Measurements from ENCODE around the gene ATP8B4.

Gene ATP8B4

DNA sequence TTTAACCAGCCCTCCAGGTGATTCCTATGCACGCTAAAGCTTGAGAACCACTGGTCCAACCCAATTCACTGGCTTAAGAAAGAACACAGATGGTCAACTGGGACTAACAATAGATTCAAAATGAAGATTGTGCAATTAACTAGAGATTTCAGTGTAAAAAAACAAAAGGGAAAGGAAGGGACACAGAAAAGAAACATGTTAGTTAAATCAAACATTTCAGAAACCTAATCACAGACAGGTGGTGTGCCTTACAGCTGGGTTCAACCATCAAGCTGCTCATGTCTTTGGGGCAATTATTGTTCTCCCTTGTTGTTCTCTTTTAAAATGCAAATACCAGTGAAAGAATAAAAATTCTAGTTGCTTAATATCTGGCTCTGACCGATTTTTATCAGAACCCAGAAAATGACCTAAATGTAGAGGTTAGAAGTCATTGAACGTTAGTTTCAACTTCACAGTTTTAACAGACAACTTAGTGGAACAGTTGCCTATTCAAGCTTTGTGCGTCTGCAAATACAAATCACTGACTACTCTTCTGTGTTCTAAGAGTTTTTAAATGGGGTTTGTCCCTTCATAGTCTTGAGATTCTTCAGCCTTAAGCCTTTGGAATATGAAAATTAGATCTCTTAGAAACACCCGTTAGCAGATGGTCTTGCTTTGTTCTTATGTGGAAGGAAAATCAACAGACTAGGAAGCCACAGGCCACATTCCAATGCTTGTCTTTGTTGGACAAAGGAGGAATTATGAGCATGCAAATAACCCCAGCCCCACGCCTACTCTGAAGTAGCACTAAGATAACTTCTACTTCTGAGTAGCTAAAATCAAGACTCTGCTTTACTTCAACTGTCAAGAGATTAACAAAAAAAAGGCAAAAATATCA is 223.4 kb downstream of the ATP8B4 start:
- H4K20me1 ChIP-seq (ENCODE audit: insufficient read depth), result no peaks in the 10 kb centered on the region
- H3K27ac ChIP-seq, result no peak overlapping the region
- TF ChIP-seq, protein P1, sequence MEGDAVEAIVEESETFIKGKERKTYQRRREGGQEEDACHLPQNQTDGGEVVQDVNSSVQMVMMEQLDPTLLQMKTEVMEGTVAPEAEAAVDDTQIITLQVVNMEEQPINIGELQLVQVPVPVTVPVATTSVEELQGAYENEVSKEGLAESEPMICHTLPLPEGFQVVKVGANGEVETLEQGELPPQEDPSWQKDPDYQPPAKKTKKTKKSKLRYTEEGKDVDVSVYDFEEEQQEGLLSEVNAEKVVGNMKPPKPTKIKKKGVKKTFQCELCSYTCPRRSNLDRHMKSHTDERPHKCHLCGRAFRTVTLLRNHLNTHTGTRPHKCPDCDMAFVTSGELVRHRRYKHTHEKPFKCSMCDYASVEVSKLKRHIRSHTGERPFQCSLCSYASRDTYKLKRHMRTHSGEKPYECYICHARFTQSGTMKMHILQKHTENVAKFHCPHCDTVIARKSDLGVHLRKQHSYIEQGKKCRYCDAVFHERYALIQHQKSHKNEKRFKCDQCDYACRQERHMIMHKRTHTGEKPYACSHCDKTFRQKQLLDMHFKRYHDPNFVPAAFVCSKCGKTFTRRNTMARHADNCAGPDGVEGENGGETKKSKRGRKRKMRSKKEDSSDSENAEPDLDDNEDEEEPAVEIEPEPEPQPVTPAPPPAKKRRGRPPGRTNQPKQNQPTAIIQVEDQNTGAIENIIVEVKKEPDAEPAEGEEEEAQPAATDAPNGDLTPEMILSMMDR (conservative IDR thresholded peaks at IDR 0.05; ENCODE audit: low read depth, low read length), result no peak
- no peaks in the 10 kb centered on the region for H3K36me3 ChIP-seq (ENCODE audit: insufficient read depth)
- H3K79me2 ChIP-seq (ENCODE audit: insufficient read depth, low read depth), result no peaks in the 10 kb centered on the region
- H3K27me3 ChIP-seq (ENCODE audit: insufficient read depth, low read depth), result no peaks in the 10 kb centered on the region
- H3K4me3 ChIP-seq (IDR thresholded peaks at IDR 0.05; ENCODE audit: insufficient read depth, low read depth, low read length), result no peak overlapping the region
- no peak overlapping the region for H3K9ac ChIP-seq
- no peak overlapping the region for H2AFZ ChIP-seq (ENCODE audit: low read depth)
- H3K4me2 ChIP-seq, result no peak overlapping the region
- no peaks in the 10 kb centered on the region for H3K4me1 ChIP-seq (ENCODE audit: low read depth, poor library complexity, severe bottlenecking)

DNA sequence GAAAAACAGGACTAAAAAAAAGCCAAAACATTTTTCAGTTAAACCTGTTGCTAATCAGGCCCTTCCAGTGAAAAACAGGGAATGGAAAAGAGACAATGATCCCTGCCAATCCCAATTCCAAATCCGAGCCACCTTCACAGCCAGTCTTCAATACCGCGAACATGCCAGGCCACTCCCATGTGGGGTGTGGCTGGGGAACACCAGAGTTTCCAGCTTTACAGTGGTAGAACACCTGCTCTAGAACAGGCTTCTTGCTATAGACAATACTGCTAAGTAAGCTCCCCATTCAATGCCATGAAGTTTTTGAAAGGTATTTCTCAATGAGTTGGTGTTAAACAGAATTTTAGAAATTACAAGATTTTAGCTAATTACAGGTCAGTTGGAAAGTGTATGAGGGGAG is 228.3 kb downstream of the ATP8B4 start:
- no peak overlapping the region for H2AFZ ChIP-seq (ENCODE audit: low read depth)
- H3K4me1 ChIP-seq (ENCODE audit: low read depth, poor library complexity, severe bottlenecking), result no peaks in the 10 kb centered on the region
- H3K27ac ChIP-seq, result no peak overlapping the region
- no peak overlapping the region for H3K4me2 ChIP-seq
- no peaks in the 10 kb centered on the region for H3K79me2 ChIP-seq (ENCODE audit: insufficient read depth, low read depth)
- TF ChIP-seq, protein P1 (conservative IDR thresholded peaks at IDR 0.05; ENCODE audit: low read depth, low read length), result no peak
- H4K20me1 ChIP-seq (ENCODE audit: insufficient read depth), result no peaks in the 10 kb centered on the region
- H3K27me3 ChIP-seq (ENCODE audit: insufficient read depth, low read depth), result no peaks in the 10 kb centered on the region
- no peak overlapping the region for H3K9ac ChIP-seq
- H3K36me3 ChIP-seq (ENCODE audit: insufficient read depth), result no peaks in the 10 kb centered on the region
- no peak overlapping the region for H3K4me3 ChIP-seq (IDR thresholded peaks at IDR 0.05; ENCODE audit: insufficient read depth, low read depth, low read length)

DNA sequence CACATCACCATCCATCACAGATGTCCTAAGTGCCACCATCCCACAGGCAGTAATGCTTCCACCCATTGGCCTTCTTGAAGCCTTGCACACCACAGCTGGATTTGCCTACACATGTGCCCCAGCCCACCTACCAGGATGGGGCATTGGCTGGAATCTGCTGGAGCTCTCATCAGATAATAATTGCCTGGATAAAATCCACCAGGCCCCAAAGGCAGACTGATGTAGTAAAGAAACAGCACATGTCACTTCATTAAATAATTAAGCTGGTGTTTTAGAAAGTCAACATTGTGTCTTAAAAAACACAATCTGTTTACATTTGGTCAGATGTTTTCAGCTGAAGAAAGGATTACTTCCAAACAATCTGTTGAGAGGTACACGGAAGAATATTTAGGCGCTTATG is 229.5 kb downstream of the ATP8B4 start:
- Histone ChIP-seq H3K27me3 (ENCODE audit: insufficient read depth, low read depth) (no peaks in the 10 kb centered on the region), H3K4me3 (IDR thresholded peaks at IDR 0.05; ENCODE audit: insufficient read depth, low read depth, low read length) (no peak overlapping the region), H3K4me1 (ENCODE audit: low read depth, poor library complexity, severe bottlenecking) (no peaks in the 10 kb centered on the region), H3K9ac (no peak overlapping the region), H3K4me2 (no peak overlapping the region), H3K79me2 (ENCODE audit: insufficient read depth, low read depth) (no peaks in the 10 kb centered on the region), H3K27ac (no peak overlapping the region), H2AFZ (ENCODE audit: low read depth) (no peak overlapping the region), H4K20me1 (ENCODE audit: insufficient read depth) (no peaks in the 10 kb centered on the region), H3K36me3 (ENCODE audit: insufficient read depth) (no peaks in the 10 kb centered on the region)
- TF ChIP-seq, protein P1 (conservative IDR thresholded peaks at IDR 0.05; ENCODE audit: low read depth, low read length), result no peak

DNA sequence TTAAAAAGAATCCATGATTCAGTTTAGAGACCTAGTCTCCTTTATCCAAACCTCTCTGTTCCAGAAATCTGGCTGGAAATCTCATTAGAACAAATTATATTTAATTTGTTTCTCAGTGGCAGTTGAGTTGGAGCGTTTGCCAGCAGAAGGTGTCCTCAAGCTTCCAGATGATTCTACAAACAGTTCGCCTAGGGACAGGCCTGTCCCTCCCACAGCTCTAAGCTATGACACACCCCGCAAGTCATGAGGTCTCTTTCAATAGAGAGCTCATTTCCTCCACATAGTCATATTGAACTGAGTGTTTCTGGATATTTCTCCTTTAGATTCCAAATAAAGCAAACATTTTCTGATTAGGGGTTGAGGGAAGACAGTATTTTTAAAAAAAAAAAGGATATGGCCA is 230.3 kb downstream of the ATP8B4 start:
- H3K79me2 ChIP-seq (ENCODE audit: insufficient read depth, low read depth), result no peaks in the 10 kb centered on the region
- no peak overlapping the region for H2AFZ ChIP-seq (ENCODE audit: low read depth)
- no peak overlapping the region for H3K4me3 ChIP-seq (IDR thresholded peaks at IDR 0.05; ENCODE audit: insufficient read depth, low read depth, low read length)
- H3K4me1 ChIP-seq (ENCODE audit: low read depth, poor library complexity, severe bottlenecking), result no peaks in the 10 kb centered on the region
- H3K9ac ChIP-seq, result no peak overlapping the region
- H3K27ac ChIP-seq, result no peak overlapping the region
- TF ChIP-seq, protein P1 (conservative IDR thresholded peaks at IDR 0.05; ENCODE audit: low read depth, low read length), result no peak
- H3K4me2 ChIP-seq, result no peak overlapping the region
- no peaks in the 10 kb centered on the region for H3K36me3 ChIP-seq (ENCODE audit: insufficient read depth)
- H3K27me3 ChIP-seq (ENCODE audit: insufficient read depth, low read depth), result no peaks in the 10 kb centered on the region
- no peaks in the 10 kb centered on the region for H4K20me1 ChIP-seq (ENCODE audit: insufficient read depth)

All from KMS-11 (cell line).